Measurements from ENCODE around the gene PTTG2. TPM values are rescaled to one million over a fixed set of nuclear protein-coding genes. Genes with fewer than 3 reads are reported as not detected.

Gene PTTG2
- total RNA-seq (2021) (0.35 TPM in 1 of 3 replicates, not detected in the others), Bru-seq, nascent RNA (percentile 27 among the genes with signal in this experiment)
- long read RNA-seq, experiment 1, result 0 reads
- long read RNA-seq, experiment 2, result 0 reads
- long read RNA-seq, experiment 3, result 0 reads

- no peak within 1 kb of the TSS; the same call in 1 of the 2 replicates for H3K27ac Mint-ChIP-seq
- no peak for TF ChIP-seq HMGXB4 (CRISPR knock-in tag; IDR thresholded peaks at IDR 0.05)
- TF ChIP-seq ZNF281 (CRISPR knock-in tag; IDR thresholded peaks at IDR 0.05), result no peak
- DNase-seq (ENCODE audit: low spot score) (no peak), ATAC-seq (no peak)
- H3K4me1 Mint-ChIP-seq, result no peaks in the 10 kb centered on the region; the same call in 1 of the 2 replicates
- no peaks in the 10 kb centered on the region for H3K9me3 Mint-ChIP-seq
- H3K27me3 Mint-ChIP-seq (ENCODE audit: low read depth), result no peaks in the 10 kb centered on the region
- no peak within 1 kb of the TSS for H3K4me3 Mint-ChIP-seq
- ChIA-PET CTCF (interaction anchor here (2.0 kb wide), 1 partner anchor 10 kb away, joined by 5 read pairs; no protein-coding TSS in a partner anchor), POLR2A (no interaction called here)
- no peaks in the 10 kb centered on the region for H3K36me3 Mint-ChIP-seq
Measured at GRCh38 chr4:37960098-37960497, at the start of gene PTTG2. Gene PTTG2, plus strand, starts transcription at chr4:37960398. Its CDS starts 37 bp downstream, at chr4:37960435.

- H3K4me1 Mint-ChIP-seq, result peaks cover 8% of the 10 kb centered on the region
- DNase-seq (ENCODE audit: low spot score) (no peak), ATAC-seq (no peak)
- H3K27me3 Mint-ChIP-seq (ENCODE audit: low read depth), result no peaks in the 10 kb centered on the region
- H3K9me3 Mint-ChIP-seq, result no peaks in the 10 kb centered on the region
- H3K36me3 Mint-ChIP-seq, result no peaks in the 10 kb centered on the region
- no peak overlapping the region for H3K4me3 Mint-ChIP-seq
- TF ChIP-seq IRF2 (CRISPR knock-in tag; IDR thresholded peaks at IDR 0.05; ENCODE audit: borderline replicate concordance, low read depth) (no peak), MXD4 (CRISPR knock-in tag; IDR thresholded peaks at IDR 0.05; ENCODE audit: borderline replicate concordance) (no peak), OVOL2 (CRISPR knock-in tag; IDR thresholded peaks at IDR 0.05; ENCODE audit: borderline replicate concordance) (no peak), NR3C1 (CRISPR knock-in tag; conservative IDR thresholded peaks at IDR 0.05; ENCODE audit: low read depth) (no peak), USF2 (CRISPR knock-in tag; IDR thresholded peaks at IDR 0.05) (no peak), PRRX2 (CRISPR knock-in tag; IDR thresholded peaks at IDR 0.05) (no peak), ZNF396 (CRISPR knock-in tag; IDR thresholded peaks at IDR 0.05; ENCODE audit: borderline replicate concordance) (no peak)
- H3K27ac Mint-ChIP-seq, result no peak overlapping the region
- ChIA-PET POLR2A (no interaction called here), CTCF (no interaction called here)
Measured at GRCh38 chr4:37914539-37914938, 45.7 kb upstream of the PTTG2 start.

GRCh38 chr4:37917388-37917787, 42.8 kb upstream of the PTTG2 start:
- POLR2A ChIA-PET, result no interaction called here

More at GRCh38 chr4:37917388-37917787, 42.8 kb upstream of the PTTG2 start:
- H3K36me3 Mint-ChIP-seq, result no peaks in the 10 kb centered on the region
- no peaks in the 10 kb centered on the region for H3K27me3 Mint-ChIP-seq (ENCODE audit: low read depth)
- H3K27ac Mint-ChIP-seq, result no peak overlapping the region
- H3K4me3 Mint-ChIP-seq, result no peak overlapping the region
- H3K4me1 Mint-ChIP-seq, result no peaks in the 10 kb centered on the region
- ATAC-seq, result no peak
- H3K9me3 Mint-ChIP-seq, result no peaks in the 10 kb centered on the region
- TF ChIP-seq CDX4 (CRISPR knock-in tag; IDR thresholded peaks at IDR 0.05; ENCODE audit: borderline replicate concordance), result no peak
- TF ChIP-seq TEAD4 (CRISPR knock-in tag; IDR thresholded peaks at IDR 0.05), result no peak
- TF ChIP-seq CREB1 (CRISPR knock-in tag; IDR thresholded peaks at IDR 0.05), result no peak
- no peak for TF ChIP-seq GRHL2 (CRISPR knock-in tag; IDR thresholded peaks at IDR 0.05; ENCODE audit: insufficient replicate concordance, severe bottlenecking)
- TF ChIP-seq NR2C2 (CRISPR knock-in tag; IDR thresholded peaks at IDR 0.05), result no peak
- no peak for TF ChIP-seq JAZF1 (CRISPR knock-in tag; IDR thresholded peaks at IDR 0.05)
- no peak for TF ChIP-seq USF2 (CRISPR knock-in tag; IDR thresholded peaks at IDR 0.05)
- TF ChIP-seq KAT7 (CRISPR knock-in tag; IDR thresholded peaks at IDR 0.05; ENCODE audit: borderline replicate concordance), result no peak
- TF ChIP-seq ETV6 (CRISPR knock-in tag; IDR thresholded peaks at IDR 0.05), result no peak
- no peak for TF ChIP-seq ZNF671 (CRISPR knock-in tag; IDR thresholded peaks at IDR 0.05)
- TF ChIP-seq NFYB (CRISPR knock-in tag; conservative IDR thresholded peaks at IDR 0.05; ENCODE audit: low read depth), result no peak
- no peak for TF ChIP-seq EMX1 (CRISPR knock-in tag; IDR thresholded peaks at IDR 0.05)
- TF ChIP-seq RELA (CRISPR knock-in tag; IDR thresholded peaks at IDR 0.05; ENCODE audit: borderline replicate concordance), result no peak
- no peak for TF ChIP-seq STAT6 (CRISPR knock-in tag; conservative IDR thresholded peaks at IDR 0.05; ENCODE audit: low read depth)
- CTCF ChIA-PET, result no interaction called here
- no peak for DNase-seq (ENCODE audit: low spot score)
